Osteoblast (primary cell): ENCODE data around the gene MPRIP. TPM values are rescaled to one million over a fixed set of nuclear protein-coding genes. Genes with fewer than 3 reads are reported as not detected.
A peak's percentile ranks its signal among the peaks of the same experiment; 100 is the strongest.

ENCODE experiments used
- DNase-seq: peaks from one replicate; pipeline ENCODE4 v3.0.0; 2011; ENCODE audit warnings: low spot score, mixed read lengths; ENCODE audit not compliant: insufficient read length; ENCODE audit errors: missing footprints
- H2AFZ ChIP-seq: 2 replicates; pipeline ENCODE4 v1.6.0; 2011; ENCODE audit warnings: mild to moderate bottlenecking, low read length
- H3K27ac ChIP-seq: 2 replicates; pipeline ENCODE4 v1.5.1; 2011; ENCODE audit warnings: mild to moderate bottlenecking, low read depth, low read length, moderate library complexity
- H3K27me3 ChIP-seq: 2 replicates; pipeline ENCODE4 v1.6.0; 2012; ENCODE audit warnings: mild to moderate bottlenecking, control low read depth, inconsistent platforms, low read length, moderate library complexity; ENCODE audit not compliant: insufficient read depth
- H3K36me3 ChIP-seq: 2 replicates; pipeline ENCODE4 v1.5.1; 2011; ENCODE audit warnings: mild to moderate bottlenecking, low read length, control low read depth, moderate library complexity; ENCODE audit not compliant: insufficient read depth
- H3K4me1 ChIP-seq: 2 replicates; pipeline ENCODE4 v1.5.1; 2011; ENCODE audit warnings: mild to moderate bottlenecking, low read length, control low read depth, moderate library complexity; ENCODE audit not compliant: insufficient read depth
- H3K4me2 ChIP-seq: 2 replicates; pipeline ENCODE4 v1.6.0; 2011; ENCODE audit warnings: mild to moderate bottlenecking, low read length; ENCODE audit not compliant: insufficient read depth
- H3K4me3 ChIP-seq: fragments of 200-600 bp; sonication (generic); 3 replicates; pipeline ENCODE4 v1.5.1; 2012; ENCODE audit warnings: mild to moderate bottlenecking, low read length, inconsistent platforms; ENCODE audit not compliant: insufficient read depth
- H3K79me2 ChIP-seq: 2 replicates; pipeline ENCODE4 v1.6.0; 2012; ENCODE audit warnings: mild to moderate bottlenecking, low read length, control low read depth, inconsistent platforms; ENCODE audit not compliant: insufficient read depth
- H3K9me3 ChIP-seq: 2 replicates; pipeline ENCODE4 v1.5.1; 2011; ENCODE audit warnings: low read depth, low read length, control low read depth
- H4K20me1 ChIP-seq: 2 replicates; pipeline ENCODE4 v1.6.0; 2012; ENCODE audit warnings: mild to moderate bottlenecking, low read length, control low read depth; ENCODE audit not compliant: insufficient read depth
- CTCF ChIP-seq: IDR thresholded peaks from 2 replicates; pipeline ENCODE4 v1.5.1; 2011; ENCODE audit warnings: mild to moderate bottlenecking, low read depth, low read length, moderate library complexity; ENCODE audit errors: extremely low read depth
- total RNA-seq: library from RNA; depleted of rRNA; stranded (reverse); fragments of >200 nt; gene quantifications from 2 replicates; pipeline ENCODE4 v1.2.3, GENCODE V29; 2012

The MPRIP gene
- total RNA-seq, 1 donor: 149 TPM

- DNase-seq: peak; percentile 56
- Histone ChIP-seq H3K4me3 (no peak overlapping the region), H2AFZ (no peak overlapping the region), H3K27ac (peak overlapping the region; percentile 2), H4K20me1 (peaks cover 93% of the 10 kb centered on the region), H3K9me3 (no peaks in the 10 kb centered on the region), H3K4me1 (peaks cover 39% of the 10 kb centered on the region), H3K36me3 (peaks cover 45% of the 10 kb centered on the region), H3K79me2 (peaks cover 100% of the 10 kb centered on the region), H3K4me2 (no peak overlapping the region), H3K27me3 (no peaks in the 10 kb centered on the region)
- TF ChIP-seq CTCF: peak; percentile 6
These were observed 20.1 kb downstream of the MPRIP start for GRCh38 chr17:17062356-17062755.

GRCh38 chr17:17062866-17063265, 20.6 kb downstream of the MPRIP start:
- Histone ChIP-seq H4K20me1 (peaks cover 90% of the 10 kb centered on the region), H2AFZ (no peak overlapping the region), H3K4me1 (peaks cover 40% of the 10 kb centered on the region), H3K9me3 (no peaks in the 10 kb centered on the region), H3K27ac (no peak overlapping the region), H3K27me3 (no peaks in the 10 kb centered on the region), H3K4me3 (no peak overlapping the region), H3K4me2 (no peak overlapping the region), H3K79me2 (peaks cover 100% of the 10 kb centered on the region), H3K36me3 (peaks cover 40% of the 10 kb centered on the region)
- DNase-seq: no peak
- no peak for TF ChIP-seq CTCF

GRCh38 chr17:17063546-17064122, 21.4 kb downstream of the MPRIP start:
- H3K4me2 ChIP-seq: peak overlapping the region; percentile 25
- peaks cover 100% of the 10 kb centered on the region for H3K79me2 ChIP-seq
- peaks cover 84% of the 10 kb centered on the region for H4K20me1 ChIP-seq
- peaks cover 34% of the 10 kb centered on the region for H3K36me3 ChIP-seq
- H2AFZ ChIP-seq: no peak overlapping the region
- H3K9me3 ChIP-seq: no peaks in the 10 kb centered on the region
- peaks cover 40% of the 10 kb centered on the region for H3K4me1 ChIP-seq
- H3K27ac ChIP-seq: peak overlapping the region; percentile 45
- no peaks in the 10 kb centered on the region for H3K27me3 ChIP-seq
- no peak overlapping the region for H3K4me3 ChIP-seq
- peak; percentile 66 for DNase-seq
- no peak for TF ChIP-seq CTCF

DNA sequence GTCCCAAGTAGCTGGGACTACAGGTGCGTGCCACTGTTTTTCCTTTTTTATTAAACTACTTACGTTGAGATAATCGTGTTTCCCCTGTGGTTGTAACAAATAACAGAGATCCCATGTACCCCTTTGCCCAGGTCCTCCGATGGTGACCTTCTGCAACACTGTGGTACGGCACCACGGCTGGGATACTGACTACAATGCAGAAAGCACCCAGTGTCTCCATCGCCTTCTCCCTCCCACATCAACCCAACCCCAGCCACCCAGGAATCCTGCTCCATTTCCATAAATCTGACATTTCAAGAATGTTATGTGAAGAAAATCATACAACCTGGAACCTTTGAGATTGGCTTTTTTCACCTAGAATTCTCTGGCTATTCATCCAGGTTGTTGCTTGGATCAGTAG, 22.1 kb downstream of the MPRIP start:
- Histone ChIP-seq H3K4me2 (no peak overlapping the region), H3K9me3 (no peaks in the 10 kb centered on the region), H3K4me1 (peaks cover 40% of the 10 kb centered on the region), H4K20me1 (peaks cover 85% of the 10 kb centered on the region), H3K4me3 (no peak overlapping the region), H3K27ac (no peak overlapping the region), H3K27me3 (no peaks in the 10 kb centered on the region), H3K79me2 (peaks cover 100% of the 10 kb centered on the region), H3K36me3 (peaks cover 27% of the 10 kb centered on the region), H2AFZ (no peak overlapping the region)
- TF ChIP-seq CTCF: no peak
- DNase-seq: no peak
